ENCODE measurements around the gene AKT1. TPM values are rescaled to one million over a fixed set of nuclear protein-coding genes. Genes with fewer than 3 reads are reported as not detected.

The AKT1 gene
- total and polyA plus RNA-seq, 2 of the 4 experiments (the other 2 are of a cell fraction): 193 to 221 TPM

GRCh38 chr14:104821229-104821945 lies 25.8 kb upstream of the AKT1 start (continued):
- TF ChIP-seq, protein P1, sequence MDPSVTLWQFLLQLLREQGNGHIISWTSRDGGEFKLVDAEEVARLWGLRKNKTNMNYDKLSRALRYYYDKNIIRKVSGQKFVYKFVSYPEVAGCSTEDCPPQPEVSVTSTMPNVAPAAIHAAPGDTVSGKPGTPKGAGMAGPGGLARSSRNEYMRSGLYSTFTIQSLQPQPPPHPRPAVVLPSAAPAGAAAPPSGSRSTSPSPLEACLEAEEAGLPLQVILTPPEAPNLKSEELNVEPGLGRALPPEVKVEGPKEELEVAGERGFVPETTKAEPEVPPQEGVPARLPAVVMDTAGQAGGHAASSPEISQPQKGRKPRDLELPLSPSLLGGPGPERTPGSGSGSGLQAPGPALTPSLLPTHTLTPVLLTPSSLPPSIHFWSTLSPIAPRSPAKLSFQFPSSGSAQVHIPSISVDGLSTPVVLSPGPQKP (IDR thresholded peaks at IDR 0.05; ENCODE audit: borderline replicate concordance, low read depth, low read length): no peak

DNA sequence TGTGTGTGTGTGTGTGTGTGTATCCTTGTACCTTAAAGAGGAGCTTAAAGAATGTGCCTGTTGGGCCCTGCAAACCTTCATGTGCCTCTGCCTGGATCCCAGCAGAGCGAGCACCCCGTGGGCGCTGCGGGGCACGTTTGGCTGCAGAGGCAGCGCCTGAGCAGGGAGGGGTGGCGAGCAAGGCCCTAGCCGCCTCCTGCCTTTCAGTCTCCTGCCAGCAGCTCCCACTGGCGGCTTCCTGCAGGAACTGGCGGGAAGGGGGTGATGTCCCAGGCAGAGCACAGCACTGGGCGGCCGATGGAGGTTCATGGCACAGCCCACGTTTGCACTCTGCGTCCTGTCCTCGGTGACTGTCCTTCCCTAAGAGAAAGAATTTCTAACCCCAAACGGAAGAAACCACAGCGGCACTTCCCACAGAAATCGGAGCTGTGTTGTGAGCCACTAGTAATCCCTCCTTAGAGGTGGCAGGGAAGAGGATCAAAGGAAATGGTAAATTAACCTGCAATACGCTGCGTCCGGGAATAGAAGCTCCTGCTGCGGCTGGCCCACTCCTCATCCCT lies 25.2 kb upstream of the AKT1 start:
- no peak overlapping the region for H3K56ac ChIP-seq (ENCODE audit: extremely low read depth, insufficient read depth, low read length)
- no peak overlapping the region for H2BK120ac ChIP-seq (ENCODE audit: low read depth, low read length)
- no peak overlapping the region for H2BK5ac ChIP-seq (ENCODE audit: low read depth, low read length, poor library complexity, severe bottlenecking)
- H3K4me2 ChIP-seq (ENCODE audit: low read depth, low read length): no peak overlapping the region
- no peak overlapping the region for H2AK9ac ChIP-seq (replicated peaks; ENCODE audit: low read depth, low read length, poor library complexity)
- H4K5ac ChIP-seq (ENCODE audit: low read depth, low read length): no peak overlapping the region
- ChIA-PET CTCF (interaction anchor here (0.7 to 0.8 kb wide), 2 partner anchors 11 to 427 kb away, joined by 3 read pairs; no protein-coding TSS in a partner anchor), POLR2A (ENCODE audit: unreplicated experiment) (no interaction called here)
- DNase-seq (peak; percentile 72), ATAC-seq (ENCODE audit: low read depth) (peak; percentile 59)
- no peaks in the 10 kb centered on the region for H3K9me1 ChIP-seq (ENCODE audit: insufficient read depth, low read length)
- H3K27ac ChIP-seq (ENCODE audit: insufficient read depth, low read length): no peak overlapping the region
- H3K23ac ChIP-seq (ENCODE audit: low read depth, low read length): no peak overlapping the region
- no peak overlapping the region for H3K4ac ChIP-seq (ENCODE audit: low read depth, low read length)
- peak overlapping the region; percentile 64 for H2AFZ ChIP-seq (replicated peaks; ENCODE audit: low read length, poor library complexity)
- H3K4me1 ChIP-seq (ENCODE audit: control insufficient read depth, insufficient read depth, low read length): peaks cover 4% of the 10 kb centered on the region
- H2AK5ac ChIP-seq (ENCODE audit: low read depth, low read length): no peak overlapping the region; the same call in 1 of the 2 replicates
- H3K79me1 ChIP-seq (ENCODE audit: low read depth in 1 of 2, low read length in 2 of 2): peaks cover 6 to 17% of the 10 kb centered on the region in 2 experiments; a peak in 2 of 4 replicates
- no peak overlapping the region for H4K91ac ChIP-seq (ENCODE audit: insufficient read depth, low read depth, low read length)
- no peak overlapping the region for H3K14ac ChIP-seq (replicated peaks; ENCODE audit: low read depth, low read length)
- H3K9me3 ChIP-seq (ENCODE audit: control insufficient read depth, insufficient read depth, low read length): no peaks in the 10 kb centered on the region
- 18% methylated on average over 2 of the region's 22 CpGs; no CpG with 5 or more reads in 1 of the 2 experiments for WGBS, 2 experiments (ENCODE audit: extremely low coverage in 2 of 2, insufficient read length in 1 of 2)
- no peak overlapping the region for H3K4me3 ChIP-seq (ENCODE audit: insufficient read depth, low read depth, low read length)
- in situ Hi-C loops (cut with MboI; ENCODE audit: low sequenced_read_pairs) (loop anchor here (5.0 kb wide), 1 partner anchor 53 kb away; no protein-coding TSS in a partner anchor), dilution Hi-C loops (cut with HindIII; ENCODE audit: low sequenced_read_pairs, unreplicated experiment) (no loop called here), intact Hi-C loops (cut with micrococcal nuclease) (loop anchor here (1.0 kb wide), 1 partner anchor 52 kb away; no protein-coding TSS in a partner anchor)
- H2BK20ac ChIP-seq (ENCODE audit: low read depth, low read length): no peak overlapping the region
- no peaks in the 10 kb centered on the region for H4K20me1 ChIP-seq (ENCODE audit: insufficient read depth, low read length)
- H4K8ac ChIP-seq (ENCODE audit: low read depth in 2 of 2, low read length in 2 of 2): peak overlapping the region in 1 of 2 experiments; percentile 46; a peak in 1 of 4 replicates
- H3K27me3 ChIP-seq (ENCODE audit: control insufficient read depth, insufficient read depth, low read length): no peaks in the 10 kb centered on the region
- H3K18ac ChIP-seq (ENCODE audit: low read depth, low read length): no peak overlapping the region
- no peak overlapping the region for H2BK15ac ChIP-seq (ENCODE audit: low read depth, low read length)
- H3K36me3 ChIP-seq (ENCODE audit: control insufficient read depth, insufficient read depth, low read length): no peaks in the 10 kb centered on the region
- no TSS peak for BruUV-seq (replicated peaks)
- no peak overlapping the region for H3K9ac ChIP-seq (ENCODE audit: low read depth, low read length)
- TF ChIP-seq RFX5 (IDR thresholded peaks at IDR 0.05; ENCODE audit: low read depth, low read length) (no peak), RAD21 (IDR thresholded peaks at IDR 0.05; ENCODE audit: low read length) (peak; percentile 71), CHD1 (IDR thresholded peaks at IDR 0.05; ENCODE audit: low read depth, low read length) (no peak), SMC3 (IDR thresholded peaks at IDR 0.05; ENCODE audit: low read depth, low read length) (peak; percentile 60), MXI1 (IDR thresholded peaks at IDR 0.05; ENCODE audit: borderline replicate concordance, low read depth, low read length) (no peak), CTCF (conservative IDR thresholded peaks at IDR 0.05; ENCODE audit: low read depth, low read length) (peak; percentile 71), MAZ (IDR thresholded peaks at IDR 0.05; ENCODE audit: borderline replicate concordance, low read depth, low read length) (peak; percentile 72; the same call in 1 of the 2 replicates), CEBPB (IDR thresholded peaks at IDR 0.05; ENCODE audit: low read depth, low read length) (no peak), POLR2A (IDR thresholded peaks at IDR 0.05; ENCODE audit: low read depth, low read length) (no peak), FOS (IDR thresholded peaks at IDR 0.05; ENCODE audit: low read depth, low read length) (no peak), RCOR1 (IDR thresholded peaks at IDR 0.05; ENCODE audit: insufficient replicate concordance, low read length) (no peak), MAFK (IDR thresholded peaks at IDR 0.05; ENCODE audit: low read depth, low read length) (no peak)
